ENCODE measurements around the gene CUTC. TPM values are rescaled to one million over a fixed set of nuclear protein-coding genes. Genes with fewer than 3 reads are reported as not detected.
A peak's percentile ranks its signal among the peaks of the same experiment; 100 is the strongest.

The CUTC gene
- polyA plus RNA-seq, 1 of the 3 experiments (the other 2 are of a cell fraction), result 19.4 TPM

DNA sequence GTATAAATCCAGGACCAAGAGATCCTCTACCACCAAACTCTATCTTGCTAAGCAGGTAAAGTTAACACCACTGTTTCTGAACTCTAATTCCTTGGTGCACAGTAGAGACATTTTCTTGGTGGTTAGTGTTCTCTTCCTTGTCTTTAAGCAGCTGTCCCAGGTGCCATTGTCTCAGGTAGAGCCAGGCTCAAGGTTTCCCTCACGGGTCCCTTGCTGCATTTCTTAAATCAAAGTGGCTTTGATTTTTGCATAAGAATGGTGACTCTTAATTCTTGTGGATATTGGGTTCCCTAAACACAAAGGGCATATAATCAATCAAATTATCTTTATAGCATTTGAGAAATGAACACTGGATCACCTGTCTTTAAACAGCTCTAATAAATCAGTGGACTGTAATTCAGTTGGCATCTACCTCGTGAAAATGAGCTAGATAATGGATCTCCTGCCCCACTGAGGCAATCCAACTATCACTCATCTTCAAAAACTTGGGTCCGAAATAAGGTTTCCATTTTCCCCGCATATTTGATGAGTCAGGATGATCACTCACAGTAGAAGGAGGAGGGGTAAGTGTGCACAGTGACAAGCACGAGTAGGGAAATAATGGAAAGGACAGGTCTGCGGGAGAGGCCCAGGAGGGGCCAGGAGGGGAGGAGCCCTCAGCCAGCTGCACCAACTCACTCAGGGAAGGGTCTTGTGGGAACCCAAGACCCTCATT is 52.9 kb downstream of the CUTC start:
- peak overlapping the region; percentile 71 to 79; a peak in 3 of 4 replicates for H3K27ac ChIP-seq (ENCODE audit: low read depth in 2 of 2, low read length in 1 of 2)
- ChIA-PET POLR2A (no interaction called here), CTCF (no interaction called here)
- WGBS (ENCODE audit: low lambda C conversion rate), result 13% methylated on average over 6 of the region's 6 CpGs
- peaks cover 0 to 30% of the 10 kb centered on the region in 2 experiments; a peak in 1 of 4 replicates for H3K4me1 ChIP-seq (ENCODE audit: control insufficient read depth in 1 of 2, insufficient read depth in 2 of 2, low read depth in 1 of 2, low read length in 1 of 2)
- no peaks in the 10 kb centered on the region for H3K27me3 ChIP-seq (ENCODE audit: insufficient read depth)
- TF ChIP-seq RCOR1 (IDR thresholded peaks at IDR 0.05; ENCODE audit: low read length) (no peak), TEAD4 (IDR thresholded peaks at IDR 0.05; ENCODE audit: borderline replicate concordance, insufficient read depth) (peak; percentile 52; the same call in 1 of the 2 replicates), FOSL2 (IDR thresholded peaks at IDR 0.05; ENCODE audit: borderline replicate concordance, low read depth) (peak; percentile 78), SIN3A (IDR thresholded peaks at IDR 0.05; ENCODE audit: borderline replicate concordance, low read depth, low read length) (peak; percentile 60; the same call in 1 of the 2 replicates), IRF3 (IDR thresholded peaks at IDR 0.05; ENCODE audit: low read depth, low read length) (no peak), RXRA (IDR thresholded peaks at IDR 0.05; ENCODE audit: borderline replicate concordance, low read depth) (no peak), REST (IDR thresholded peaks at IDR 0.05; ENCODE audit: low read depth, low read length) (0 out of 2 replicates have a peak, but pooled peaks have one; percentile 3), TCF12 (IDR thresholded peaks at IDR 0.05) (peak; percentile 79), JUND (IDR thresholded peaks at IDR 0.05) (peak; percentile 77), SMC3 (IDR thresholded peaks at IDR 0.05; ENCODE audit: low read depth, low read length) (no peak), NFIC (IDR thresholded peaks at IDR 0.05; ENCODE audit: borderline replicate concordance) (peak; percentile 62; the same call in 1 of the 2 replicates), FOXJ3 (CRISPR knock-in tag; IDR thresholded peaks at IDR 0.05) (no peak), EP300 (IDR thresholded peaks at IDR 0.05; ENCODE audit: borderline replicate concordance in 1 of 2, low read depth in 1 of 2, low read length in 1 of 2) (peak in 1 of 2 experiments; percentile 78; a peak in 1 of 4 replicates), ZBTB33 (IDR thresholded peaks at IDR 0.05; ENCODE audit: borderline replicate concordance, low read depth) (0 out of 2 replicates have a peak, but pooled peaks have one; percentile 43), POLR2AphosphoS5 (IDR thresholded peaks at IDR 0.05; ENCODE audit: low read depth, low read length) (peak; percentile 50; the same call in 1 of the 2 replicates), MAX (IDR thresholded peaks at IDR 0.05; ENCODE audit: low read depth) (peak; percentile 57), YY1 (IDR thresholded peaks at IDR 0.05; ENCODE audit: low read depth) (no peak; the same call in 1 of the 2 replicates), CHD2 (IDR thresholded peaks at IDR 0.05; ENCODE audit: low read length, partially characterized antibody) (no peak)
- TF ChIP-seq, protein P1, sequence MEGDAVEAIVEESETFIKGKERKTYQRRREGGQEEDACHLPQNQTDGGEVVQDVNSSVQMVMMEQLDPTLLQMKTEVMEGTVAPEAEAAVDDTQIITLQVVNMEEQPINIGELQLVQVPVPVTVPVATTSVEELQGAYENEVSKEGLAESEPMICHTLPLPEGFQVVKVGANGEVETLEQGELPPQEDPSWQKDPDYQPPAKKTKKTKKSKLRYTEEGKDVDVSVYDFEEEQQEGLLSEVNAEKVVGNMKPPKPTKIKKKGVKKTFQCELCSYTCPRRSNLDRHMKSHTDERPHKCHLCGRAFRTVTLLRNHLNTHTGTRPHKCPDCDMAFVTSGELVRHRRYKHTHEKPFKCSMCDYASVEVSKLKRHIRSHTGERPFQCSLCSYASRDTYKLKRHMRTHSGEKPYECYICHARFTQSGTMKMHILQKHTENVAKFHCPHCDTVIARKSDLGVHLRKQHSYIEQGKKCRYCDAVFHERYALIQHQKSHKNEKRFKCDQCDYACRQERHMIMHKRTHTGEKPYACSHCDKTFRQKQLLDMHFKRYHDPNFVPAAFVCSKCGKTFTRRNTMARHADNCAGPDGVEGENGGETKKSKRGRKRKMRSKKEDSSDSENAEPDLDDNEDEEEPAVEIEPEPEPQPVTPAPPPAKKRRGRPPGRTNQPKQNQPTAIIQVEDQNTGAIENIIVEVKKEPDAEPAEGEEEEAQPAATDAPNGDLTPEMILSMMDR (IDR thresholded peaks at IDR 0.05), result no peak
- TF ChIP-seq, protein P2, sequence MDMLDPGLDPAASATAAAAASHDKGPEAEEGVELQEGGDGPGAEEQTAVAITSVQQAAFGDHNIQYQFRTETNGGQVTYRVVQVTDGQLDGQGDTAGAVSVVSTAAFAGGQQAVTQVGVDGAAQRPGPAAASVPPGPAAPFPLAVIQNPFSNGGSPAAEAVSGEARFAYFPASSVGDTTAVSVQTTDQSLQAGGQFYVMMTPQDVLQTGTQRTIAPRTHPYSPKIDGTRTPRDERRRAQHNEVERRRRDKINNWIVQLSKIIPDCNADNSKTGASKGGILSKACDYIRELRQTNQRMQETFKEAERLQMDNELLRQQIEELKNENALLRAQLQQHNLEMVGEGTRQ (IDR thresholded peaks at IDR 0.05; ENCODE audit: borderline replicate concordance, low read depth, low read length), result no peak
- TF ChIP-seq, protein P3, sequence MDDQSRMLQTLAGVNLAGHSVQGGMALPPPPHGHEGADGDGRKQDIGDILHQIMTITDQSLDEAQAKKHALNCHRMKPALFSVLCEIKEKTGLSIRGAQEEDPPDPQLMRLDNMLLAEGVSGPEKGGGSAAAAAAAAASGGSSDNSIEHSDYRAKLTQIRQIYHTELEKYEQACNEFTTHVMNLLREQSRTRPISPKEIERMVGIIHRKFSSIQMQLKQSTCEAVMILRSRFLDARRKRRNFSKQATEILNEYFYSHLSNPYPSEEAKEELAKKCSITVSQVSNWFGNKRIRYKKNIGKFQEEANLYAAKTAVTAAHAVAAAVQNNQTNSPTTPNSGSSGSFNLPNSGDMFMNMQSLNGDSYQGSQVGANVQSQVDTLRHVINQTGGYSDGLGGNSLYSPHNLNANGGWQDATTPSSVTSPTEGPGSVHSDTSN (IDR thresholded peaks at IDR 0.05), result peak; percentile 97
- no peak overlapping the region for H3K9ac ChIP-seq
- DNase-seq, result no peak
- H3K9me2 ChIP-seq, result no peaks in the 10 kb centered on the region
- no peak overlapping the region for H3K4me3 ChIP-seq (ENCODE audit: low read depth in 2 of 2, low read length in 1 of 2)
- H3K36me3 ChIP-seq (replicated peaks in 1 of 2; ENCODE audit: control insufficient read depth in 1 of 2, insufficient read depth in 2 of 2, low read length in 1 of 2), result no peaks in the 10 kb centered on the region
- peaks cover 22% of the 10 kb centered on the region for H3F3A ChIP-seq (replicated peaks; ENCODE audit: insufficient read depth)
- H4K20me1 ChIP-seq (ENCODE audit: insufficient read depth), result no peaks in the 10 kb centered on the region
- H3K79me2 ChIP-seq (ENCODE audit: insufficient read depth), result no peaks in the 10 kb centered on the region
- H3K4me2 ChIP-seq, result peak overlapping the region; percentile 39
- peak overlapping the region; percentile 38; the same call in 1 of the 2 replicates for H2AFZ ChIP-seq (ENCODE audit: low read depth)
- no peaks in the 10 kb centered on the region for H3K9me3 ChIP-seq

All from SK-N-SH (cell line).